ENCODE data around the gene DBT. TPM values are rescaled to one million over a fixed set of nuclear protein-coding genes. Genes with fewer than 3 reads are reported as not detected.

Gene DBT
- total and polyA plus RNA-seq, 2 of the 8 experiments (the other 6 are each of a cell fraction or from before 2014, with no cell fraction given) = 3.3 to 24.6 TPM

- FAIRE-seq = no peak
These were observed 102.7 kb downstream of the DBT start for GRCh38 chr1:100146958-100147357.

More at GRCh38 chr1:100146958-100147357, 102.7 kb downstream of the DBT start:
- ChIA-PET POLR2A (ENCODE audit: partially characterized antibody) (no interaction called here), CTCF (ENCODE audit: partially characterized antibody) (no interaction called here)
- H3K4me2 ChIP-seq (ENCODE audit: insufficient read depth in 1 of 2, low read depth in 2 of 2, low read length in 2 of 2) = no peak overlapping the region
- no peak overlapping the region for H2AFZ ChIP-seq (ENCODE audit: low read length)
- H3K4me1 ChIP-seq (replicated peaks in 1 of 4; ENCODE audit: control insufficient read depth in 3 of 4, insufficient read depth in 4 of 4, low read length in 3 of 4) = peaks cover 0 to 6% (median 2%) of the 10 kb centered on the region in 4 experiments; a peak in 3 of 7 replicates
- H4K5ac ChIP-seq (ENCODE audit: insufficient read length, low read depth, low read length) = no peak overlapping the region
- H3K27me3 ChIP-seq (replicated peaks in 1 of 4; ENCODE audit: control insufficient read depth in 3 of 4, extremely low read depth in 1 of 4, insufficient read depth in 3 of 4, low read length in 3 of 4) = no peaks in the 10 kb centered on the region
- no peak overlapping the region for H2BK15ac ChIP-seq (ENCODE audit: low read length)
- H3K56ac ChIP-seq (replicated peaks; ENCODE audit: insufficient read length, low read depth, low read length) = no peak overlapping the region
- no peak overlapping the region for H4K91ac ChIP-seq (replicated peaks; ENCODE audit: insufficient read length, low read length)
- H3K36me3 ChIP-seq (ENCODE audit: control insufficient read depth in 2 of 4, insufficient read depth in 4 of 4, low read length in 3 of 4) = peaks cover 0 to 54% (median 10%) of the 10 kb centered on the region in 4 experiments; a peak in 5 of 8 replicates
- TF ChIP-seq EP300 (IDR thresholded peaks at IDR 0.05; ENCODE audit: borderline replicate concordance in 1 of 2, low read depth in 2 of 2, low read length in 2 of 2) (no peak), SP1 (IDR thresholded peaks at IDR 0.05; ENCODE audit: low read depth, low read length) (no peak), SUZ12 (IDR thresholded peaks at IDR 0.05; ENCODE audit: low read length) (no peak), NANOG (IDR thresholded peaks at IDR 0.05; ENCODE audit: insufficient read depth, low read depth, low read length, poor library complexity, severe bottlenecking) (no peak), TAF7 (optimal IDR thresholded peaks at IDR 0.05; ENCODE audit: borderline replicate concordance, low read depth, low read length) (no peak), MAFK (IDR thresholded peaks at IDR 0.05; ENCODE audit: low read depth, low read length) (no peak), ASH2L (IDR thresholded peaks at IDR 0.05; ENCODE audit: low read length) (no peak), CHD1 (IDR thresholded peaks at IDR 0.05; ENCODE audit: low read depth, low read length) (no peak), BRCA1 (IDR thresholded peaks at IDR 0.05; ENCODE audit: low read depth, low read length) (no peak), RXRA (IDR thresholded peaks at IDR 0.05; ENCODE audit: insufficient read depth, low read depth, low read length) (no peak), RNF2 (IDR thresholded peaks at IDR 0.05; ENCODE audit: borderline replicate concordance, low read depth, low read length, missing control alignments, poor library complexity, severe bottlenecking) (no peak)
- no peak overlapping the region for H4K8ac ChIP-seq (ENCODE audit: extremely low read depth, insufficient read depth, low read length)
- H2BK20ac ChIP-seq (ENCODE audit: low read length) = no peak overlapping the region
- H3K4me3 ChIP-seq (ENCODE audit: extremely low read depth in 1 of 4, insufficient read depth in 2 of 4, low read depth in 3 of 4, low read length in 4 of 4) = no peak overlapping the region
- no peak overlapping the region for H3K9ac ChIP-seq (replicated peaks in 1 of 4; ENCODE audit: extremely low read depth in 1 of 4, low read depth in 3 of 4, low read length in 3 of 4)
- DNase-seq (ENCODE audit: low read depth in 1 of 2, low spot score in 2 of 2) = no peak
- H2BK12ac ChIP-seq (ENCODE audit: low read depth, low read length) = no peak overlapping the region
- no peak overlapping the region for H3K18ac ChIP-seq (ENCODE audit: extremely low read depth, low read length)
- H3K14ac ChIP-seq (ENCODE audit: insufficient read length) = no peak overlapping the region
- no peaks in the 10 kb centered on the region for H3K79me1 ChIP-seq (ENCODE audit: low read depth, low read length)
- H3K23ac ChIP-seq (ENCODE audit: insufficient read length) = no peak overlapping the region
- WGBS, 2 experiments (ENCODE audit: extremely low coverage in 1 of 2, insufficient coverage in 1 of 2, insufficient read length in 1 of 2, insufficient replicate concordance in 2 of 2, low coverage in 1 of 2, low lambda C conversion rate in 2 of 2, missing lambda C conversion rate in 1 of 2) = 97% methylated on average over 1 of the region's 1 CpG; no CpG with 5 or more reads in 1 of the 2 experiments
- H3K27ac ChIP-seq (ENCODE audit: low read depth, low read length) = no peak overlapping the region
- no peak overlapping the region for H3K4ac ChIP-seq (replicated peaks; ENCODE audit: insufficient read length, low read depth, low read length)
- no peak overlapping the region for H2AK5ac ChIP-seq (ENCODE audit: low read depth, low read length)
- no peak overlapping the region for H2BK120ac ChIP-seq (replicated peaks; ENCODE audit: low read depth, low read length)
- no peaks in the 10 kb centered on the region for H3K79me2 ChIP-seq (ENCODE audit: control insufficient read depth in 1 of 2, insufficient read depth in 2 of 2, low read length in 2 of 2)
- no peak overlapping the region for H2BK5ac ChIP-seq (ENCODE audit: low read depth, low read length)
- no peaks in the 10 kb centered on the region for H4K20me1 ChIP-seq (replicated peaks in 1 of 2; ENCODE audit: control insufficient read depth in 1 of 2, insufficient read depth in 2 of 2, low read length in 2 of 2)
- no peaks in the 10 kb centered on the region for H3K9me3 ChIP-seq (ENCODE audit: insufficient read depth in 2 of 2, low read depth in 1 of 2, low read length in 1 of 2)
- no peaks in the 10 kb centered on the region for H3K23me2 ChIP-seq (ENCODE audit: low read depth, low read length)

All from H1 (cell line).